GM23338 (cell line): ENCODE results near the gene SGCD. TPM values are rescaled to one million over a fixed set of nuclear protein-coding genes. Genes with fewer than 3 reads are reported as not detected.

ENCODE experiments used
- ATAC-seq: fragments of 200-7000 bp; cut with Tn5 transposase; 3 replicates; pipeline ENCODE4 v1.9.1; 2020
- DNase-seq: peaks from one replicate; pipeline ENCODE4 v3.0.0-alpha.2; 2015; ENCODE audit warnings: low spot score
- H2AFZ ChIP-seq: fragments of 200-600 bp; sonication (generic); 2 replicates; pipeline ENCODE4 v1.8.0; 2016; ENCODE audit warnings: antibody characterized with exemption, mild to moderate bottlenecking, moderate library complexity
- H3F3A ChIP-seq: fragments of 200-600 bp; sonication (generic); replicated peaks from 2 replicates; pipeline ENCODE4 v1.8.0; 2017; ENCODE audit warnings: antibody characterized with exemption, mixed run types, low read depth
- H3K27ac ChIP-seq: fragments of 200-600 bp; sonication (generic); 2 replicates; pipeline ENCODE4 v1.6.1; 2016; ENCODE audit warnings: low read depth
- H3K27me3 ChIP-seq: fragments of 200-600 bp; sonication (generic); 2 replicates; pipeline ENCODE4 v1.8.0; 2016; ENCODE audit warnings: mild to moderate bottlenecking, mixed run types, moderate library complexity; ENCODE audit not compliant: insufficient read depth
- H3K36me3 ChIP-seq: fragments of 200-600 bp; sonication (generic); 2 replicates; pipeline ENCODE4 v1.8.0; 2016; ENCODE audit warnings: mild to moderate bottlenecking; ENCODE audit not compliant: insufficient read depth
- H3K4me1 ChIP-seq: fragments of 200-600 bp; sonication (generic); 2 replicates; pipeline ENCODE4 v1.8.0; 2016; ENCODE audit warnings: mild to moderate bottlenecking, moderate library complexity; ENCODE audit not compliant: insufficient read depth
- H3K4me2 ChIP-seq: fragments of 200-600 bp; sonication (generic); 2 replicates; pipeline ENCODE4 v1.7.1; 2017; ENCODE audit warnings: mixed run types
- H3K4me3 ChIP-seq: fragments of 200-600 bp; sonication (generic); 2 replicates; pipeline ENCODE4 v1.6.1; 2016; ENCODE audit warnings: mixed run types
- H3K79me2 ChIP-seq: fragments of 200-600 bp; sonication (generic); replicated peaks from 2 replicates; pipeline ENCODE4 v1.8.0; 2017; ENCODE audit warnings: mild to moderate bottlenecking; ENCODE audit not compliant: insufficient read depth
- H3K9me2 ChIP-seq: fragments of 200-600 bp; sonication (generic); 2 replicates; pipeline ENCODE4 v1.8.0; 2017; ENCODE audit not compliant: insufficient read depth
- H4K20me1 ChIP-seq: fragments of 200-600 bp; sonication (generic); replicated peaks from 2 replicates; pipeline ENCODE4 v1.8.0; 2017; ENCODE audit warnings: mild to moderate bottlenecking; ENCODE audit not compliant: insufficient read depth
- H3K27ac Mint-ChIP-seq: 2 replicates; pipeline ENCODE4 v1.8.0; 2020; ENCODE audit warnings: inconsistent platforms, mild to moderate bottlenecking, moderate library complexity, mixed read lengths
- H3K27me3 Mint-ChIP-seq: 3 replicates; pipeline ENCODE4 v1.8.0; 2022; ENCODE audit warnings: low read depth, mild to moderate bottlenecking, moderate library complexity, mixed read lengths, inconsistent platforms; ENCODE audit not compliant: insufficient read depth, poor library complexity
- H3K36me3 Mint-ChIP-seq: 3 replicates; pipeline ENCODE4 v1.8.0; 2021; ENCODE audit warnings: low read depth, mild to moderate bottlenecking, inconsistent platforms, moderate library complexity, mixed read lengths
- H3K4me1 Mint-ChIP-seq: 3 replicates; pipeline ENCODE4 v1.8.0; 2020; ENCODE audit warnings: mild to moderate bottlenecking, inconsistent platforms, mixed read lengths
- H3K4me3 Mint-ChIP-seq: 3 replicates; pipeline ENCODE4 v1.8.0; 2021; ENCODE audit warnings: moderate library complexity, mild to moderate bottlenecking, inconsistent platforms, mixed read lengths
- H3K9me3 Mint-ChIP-seq: 3 replicates; pipeline ENCODE4 v1.8.0; 2020; ENCODE audit warnings: moderate library complexity, mild to moderate bottlenecking, inconsistent platforms, mixed read lengths
- CREB1 ChIP-seq: fragments of 250-450 bp; sonication (Bioruptor Pico); IDR thresholded peaks from 2 replicates; pipeline ENCODE4 v1.5.0; 2020; ENCODE audit warnings: low read depth, mild to moderate bottlenecking, moderate library complexity
- ETS1 ChIP-seq: IDR thresholded peaks from 2 replicates; pipeline ENCODE4 v1.6.1; 2016; ENCODE audit warnings: antibody characterized with exemption
- EZH2 ChIP-seq: fragments of 200-600 bp; sonication (generic); IDR thresholded peaks from one replicate; pipeline ENCODE4 v1.8.0; 2017; ENCODE audit warnings: antibody characterized with exemption, mild to moderate bottlenecking, low read depth; ENCODE audit not compliant: unreplicated experiment
- EZH2phosphoT487 ChIP-seq: fragments of 200-600 bp; sonication (generic); IDR thresholded peaks from one replicate; pipeline ENCODE4 v1.8.1; 2018; ENCODE audit warnings: antibody characterized with exemption; ENCODE audit not compliant: unreplicated experiment
- POLR2AphosphoS5 ChIP-seq: IDR thresholded peaks from 2 replicates; pipeline ENCODE4 v1.6.1; 2016; ENCODE audit warnings: antibody characterized with exemption, low read depth
- STAT1 ChIP-seq: IDR thresholded peaks from one replicate; pipeline ENCODE4 v1.6.1; 2016; ENCODE audit warnings: antibody characterized with exemption; ENCODE audit not compliant: unreplicated experiment
- ZNF114 ChIP-seq: fragments of 250-450 bp; sonication (Bioruptor Pico); IDR thresholded peaks from 2 replicates; pipeline ENCODE4 v1.5.0; 2020; ENCODE audit warnings: mild to moderate bottlenecking, moderate library complexity
- ZNF331 ChIP-seq: fragments of 250-450 bp; sonication (Bioruptor Pico); IDR thresholded peaks from 2 replicates; pipeline ENCODE4 v1.5.0; 2020; ENCODE audit warnings: low read depth, mild to moderate bottlenecking, moderate library complexity
- ZNF462 ChIP-seq: fragments of 250-450 bp; sonication (Bioruptor Pico); IDR thresholded peaks from 2 replicates; pipeline ENCODE4 v1.5.0; 2020; ENCODE audit warnings: mild to moderate bottlenecking, moderate library complexity
- polyA plus RNA-seq: library from polyadenylated mRNA; unstranded; fragments of >200 nt; fragmentation: Nextera tagmentation; extraction: Ambion mirVana; gene quantifications from 2 replicates; pipeline ENCODE4 v1.2.1, GENCODE V29; 2016
- total RNA-seq: library from RNA; depleted of rRNA; stranded (reverse); fragments of >200 nt; shearing (Covaris generic); gene quantifications from 2 replicates; pipeline ENCODE4 v1.2.3, GENCODE V29; 2014

SGCD gene
- total and polyA plus RNA-seq, 2 experiments from 2014 or later = 0.03 to 0.05 TPM

GRCh38 chr5:156376751-156377150, 49.8 kb downstream of the SGCD start (continued):
- TF ChIP-seq ZNF462 (CRISPR knock-in tag) (no peak), EZH2phosphoT487 (no peak), ZNF331 (no peak), EZH2 (no peak), CREB1 (CRISPR knock-in tag) (no peak), STAT1 (no peak), POLR2AphosphoS5 (no peak), ETS1 (no peak)

- Mint-ChIP-seq H3K4me1 (no peaks in the 10 kb centered on the region), H3K27me3 (no peaks in the 10 kb centered on the region), H3K9me3 (no peaks in the 10 kb centered on the region), H3K27ac (no peak overlapping the region), H3K4me3 (no peak overlapping the region), H3K36me3 (no peaks in the 10 kb centered on the region)
- no peak overlapping the region for H3K4me3 ChIP-seq
- no peaks in the 10 kb centered on the region for H3K36me3 ChIP-seq
- no peaks in the 10 kb centered on the region for H3K27me3 ChIP-seq
- no peaks in the 10 kb centered on the region for H3F3A ChIP-seq
- no peaks in the 10 kb centered on the region for H3K4me1 ChIP-seq
- no peaks in the 10 kb centered on the region for H3K79me2 ChIP-seq
- H2AFZ ChIP-seq = no peak overlapping the region
- H4K20me1 ChIP-seq = no peaks in the 10 kb centered on the region
- no peak overlapping the region for H3K27ac ChIP-seq
- no peak for ATAC-seq
- no peak overlapping the region for H3K4me2 ChIP-seq
- H3K9me2 ChIP-seq = no peaks in the 10 kb centered on the region
- no peak for DNase-seq
- TF ChIP-seq ZNF462 (CRISPR knock-in tag) = no peak
- TF ChIP-seq ZNF114 (CRISPR knock-in tag) = no peak
- TF ChIP-seq ZNF331 = no peak
- TF ChIP-seq CREB1 (CRISPR knock-in tag) = no peak
- no peak for TF ChIP-seq EZH2phosphoT487
- no peak for TF ChIP-seq EZH2
- no peak for TF ChIP-seq STAT1
These were observed 51.2 kb downstream of the SGCD start for GRCh38 chr5:156378159-156378558.
